HG02852 (cell line): ENCODE measurements around the gene DAP.

ENCODE experiments used
- ATAC-seq: cut with Tn5 transposase; IDR thresholded peaks from one replicate; pipeline ENCODE4 v1.9.1; 2021; ENCODE audit warnings: mild to moderate bottlenecking, moderate library complexity; ENCODE audit not compliant: unreplicated experiment

DAP gene

DNA sequence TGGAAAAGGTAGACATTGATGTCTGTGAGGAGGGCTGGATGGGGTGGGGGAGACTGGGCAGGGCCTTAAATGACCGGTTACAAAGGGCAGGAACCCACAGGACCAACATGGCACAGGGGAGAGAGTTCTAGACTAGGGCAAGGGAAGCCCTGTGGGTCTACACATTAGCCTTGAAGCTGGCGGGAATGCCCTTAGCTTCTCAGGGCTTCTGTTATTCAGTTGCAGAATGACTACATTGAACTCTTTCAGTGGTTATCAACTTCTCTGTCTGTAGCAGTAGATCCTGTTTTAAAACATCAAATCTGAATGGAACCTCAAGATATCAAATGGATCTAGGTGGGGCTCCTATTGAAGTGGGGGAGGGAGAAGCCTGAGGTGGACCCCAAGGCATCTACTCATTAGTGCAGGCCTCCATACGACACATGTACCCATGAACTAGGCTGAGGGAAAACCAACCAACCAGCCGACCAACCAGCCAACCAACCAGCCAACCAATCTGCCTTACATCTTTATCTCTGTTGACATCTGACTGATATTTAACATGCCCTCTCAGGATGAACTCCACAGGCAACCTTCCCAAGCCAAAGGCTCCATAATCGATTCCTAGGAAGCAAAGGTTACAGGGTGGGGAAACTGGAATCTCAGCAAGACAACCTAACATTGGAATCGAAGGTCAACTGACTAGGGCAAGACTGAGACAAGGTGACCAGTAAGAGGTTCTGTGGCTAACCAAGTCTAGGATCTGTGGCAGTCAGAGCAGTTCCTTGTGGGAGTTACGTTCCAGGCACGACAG is 48.3 kb downstream of the DAP start:
- peak; percentile 91 for ATAC-seq

DNA sequence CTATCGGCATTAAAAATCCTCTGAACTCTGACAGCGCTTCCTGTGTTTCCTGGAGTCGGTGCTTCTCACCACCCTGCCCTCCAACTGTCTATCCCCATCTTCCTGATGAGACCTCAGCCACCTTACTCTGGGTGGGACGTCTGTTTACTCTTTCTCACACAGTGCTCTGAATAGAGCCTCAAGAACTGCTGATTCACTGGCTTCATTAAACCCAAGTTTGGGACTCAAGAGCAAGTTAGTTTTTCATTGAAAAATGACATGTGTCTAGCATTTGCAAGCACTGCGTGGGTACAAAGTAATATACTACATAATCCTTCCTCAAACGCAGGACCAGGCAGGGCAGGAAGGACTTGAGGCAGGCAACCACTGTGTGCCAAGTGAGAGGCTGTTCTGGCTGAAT is 49.5 kb downstream of the DAP start:
- no peak for ATAC-seq

DNA sequence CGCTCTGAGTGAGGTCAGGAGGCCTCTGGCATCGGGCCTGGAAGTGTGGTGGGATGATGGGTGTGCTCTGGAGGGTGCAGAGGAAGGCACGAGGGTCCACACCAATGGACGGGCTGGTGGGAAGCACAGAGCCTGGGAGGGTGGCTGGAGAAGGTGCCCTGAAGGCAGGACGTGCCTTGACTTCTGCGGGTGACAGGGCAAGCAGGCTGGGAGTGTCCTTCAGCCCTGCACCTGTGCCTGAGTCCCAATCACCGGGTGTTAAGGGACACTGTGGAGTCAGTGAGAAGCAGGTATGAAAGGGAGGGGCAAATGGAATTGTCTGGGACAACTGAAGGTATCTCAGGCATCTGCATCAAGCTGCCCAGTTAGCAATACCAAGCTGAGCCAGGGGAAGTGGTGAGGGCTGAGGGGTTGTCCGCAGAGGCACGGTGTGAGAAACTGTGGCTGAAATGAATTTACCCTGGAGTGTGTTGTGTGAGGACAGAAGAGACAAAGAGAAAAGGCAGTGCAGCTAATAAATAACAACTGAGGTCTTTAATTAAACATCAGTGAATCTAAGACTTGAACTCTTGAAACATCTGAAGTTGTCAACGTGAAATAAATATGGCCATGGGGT is 50.4 kb downstream of the DAP start:
- no peak for ATAC-seq

DNA sequence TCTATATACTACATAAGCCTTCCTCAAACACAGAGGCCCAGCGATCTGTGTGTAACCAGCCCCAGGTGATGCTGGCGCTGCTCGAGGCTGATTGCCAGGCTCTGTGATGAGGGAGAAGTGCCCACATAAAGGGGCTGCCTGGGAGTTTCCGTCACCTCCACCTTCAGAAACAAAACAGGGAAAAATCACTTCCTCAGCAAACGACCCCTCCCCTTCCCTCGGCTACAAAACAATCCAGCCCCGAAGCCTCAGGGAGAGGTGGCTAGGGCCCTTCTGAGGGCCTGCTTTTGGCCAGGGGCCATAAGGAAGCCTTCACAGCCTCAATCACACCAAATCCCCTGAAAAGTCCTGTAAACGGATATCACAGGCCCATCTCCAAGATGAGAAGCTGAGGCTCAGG is 51.1 kb downstream of the DAP start:
- no peak for ATAC-seq

DNA sequence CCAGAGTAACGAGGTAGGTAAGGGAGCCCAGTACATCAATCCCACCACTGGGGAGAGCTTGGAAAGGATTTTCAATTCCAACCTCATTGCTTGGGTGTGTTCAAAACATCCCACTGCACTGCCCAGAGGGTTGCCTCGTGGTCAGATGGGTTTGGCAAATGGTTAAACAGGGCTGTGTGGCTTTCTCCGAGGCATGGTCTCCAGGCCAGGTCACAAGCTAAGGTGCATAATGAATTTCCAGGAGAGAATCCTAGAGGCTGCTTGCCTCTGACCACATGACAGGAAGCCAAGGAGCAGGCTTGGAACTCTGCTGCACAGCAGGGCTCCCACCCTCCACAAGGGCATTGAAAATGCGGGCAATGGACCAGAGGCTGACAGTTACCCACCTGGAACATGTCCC is 51.6 kb downstream of the DAP start:
- no peak for ATAC-seq

DNA sequence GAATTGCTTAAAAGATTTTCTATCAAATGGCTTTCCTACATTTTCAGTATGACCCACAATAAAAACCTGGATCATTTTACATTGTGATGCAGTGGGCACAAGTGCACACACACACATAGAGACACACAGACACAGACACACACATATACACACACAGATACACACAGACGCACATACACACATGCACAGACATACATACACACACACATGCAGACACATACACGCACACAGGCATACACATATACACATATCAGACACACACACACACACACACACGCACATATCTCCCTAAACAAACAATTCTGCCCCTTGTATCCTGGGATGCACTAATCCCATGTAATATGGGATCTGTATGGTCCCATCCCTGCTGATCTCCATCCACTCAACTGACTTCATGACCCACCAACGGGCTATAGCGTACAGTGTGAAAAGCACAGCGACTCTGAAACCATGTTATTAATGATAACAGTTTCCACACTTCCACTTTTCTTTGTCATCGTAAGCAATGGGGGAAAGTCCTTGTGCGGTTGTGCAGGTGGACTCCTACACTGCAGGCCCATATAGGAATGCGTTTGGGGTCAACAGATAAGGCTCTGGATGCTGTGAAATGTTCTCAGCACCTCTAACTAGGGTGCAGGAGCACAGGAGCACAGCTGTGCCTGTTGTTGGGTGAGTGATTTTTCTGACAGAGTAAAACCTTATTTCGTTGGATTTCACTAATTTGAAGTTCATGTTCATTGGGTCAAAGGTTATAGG is 52.7 kb downstream of the DAP start:
- ATAC-seq, result no peak

DNA sequence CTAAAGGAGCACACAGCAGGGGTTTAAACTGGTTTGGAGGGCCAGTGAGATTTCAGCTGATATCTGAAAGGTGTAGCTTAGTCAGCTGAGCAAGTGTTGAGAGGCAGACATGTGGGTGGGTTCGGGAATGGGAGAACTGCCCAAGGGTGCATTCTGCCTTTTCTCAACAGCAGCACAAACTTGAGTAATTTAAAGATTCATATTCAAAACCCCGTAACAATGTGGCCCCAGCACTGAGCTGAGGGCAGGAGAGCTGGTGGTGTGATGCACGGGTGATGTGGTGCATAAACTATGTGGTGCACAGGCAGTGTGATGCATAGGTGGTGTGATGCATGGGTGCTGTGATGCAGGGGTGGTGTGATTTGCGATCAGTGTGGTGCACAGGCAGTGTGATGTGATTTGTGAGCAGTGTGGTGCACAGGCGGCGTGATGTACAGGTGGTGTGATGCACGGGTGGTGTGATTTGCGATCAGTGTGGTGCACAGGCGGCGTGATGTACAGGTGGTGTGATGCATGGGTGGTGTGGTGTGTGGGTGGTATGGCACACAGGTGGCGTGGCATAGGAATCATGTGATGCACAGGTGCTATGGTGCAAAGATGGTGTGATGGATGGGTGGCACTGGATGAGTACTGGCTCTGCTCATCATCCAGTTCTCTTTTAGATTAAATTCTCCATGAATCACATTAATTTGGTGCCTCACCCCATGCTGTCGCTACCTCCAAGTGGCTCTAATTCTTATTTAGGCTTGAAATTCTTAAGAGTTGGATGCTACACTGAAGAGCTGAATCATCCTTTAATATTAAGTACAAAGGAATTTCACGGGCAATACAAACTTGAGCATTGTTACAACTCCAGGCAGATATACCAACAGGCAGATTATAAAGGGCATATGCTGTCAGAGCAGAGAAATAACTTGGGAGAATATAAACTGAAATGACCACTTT is 53.6 kb downstream of the DAP start:
- ATAC-seq, result no peak

DNA sequence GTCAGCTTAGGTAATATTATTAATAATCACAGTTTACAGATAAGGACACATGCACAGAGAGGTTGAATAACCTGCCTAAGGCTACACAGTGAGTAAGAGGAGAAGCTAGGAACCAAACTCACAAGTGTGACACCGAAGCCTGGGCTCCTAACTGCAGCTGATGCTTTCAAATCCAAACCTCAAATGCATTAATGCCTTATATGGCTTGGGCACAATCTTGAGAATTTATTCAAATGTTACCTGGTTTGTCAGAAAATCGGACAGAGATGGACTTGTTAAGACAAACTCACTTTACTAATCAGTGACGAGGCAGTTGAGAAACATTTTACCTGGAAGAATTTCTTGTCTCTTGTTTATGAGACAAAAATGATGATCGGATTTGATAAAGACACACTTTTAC is 54.7 kb downstream of the DAP start:
- no peak for ATAC-seq

DNA sequence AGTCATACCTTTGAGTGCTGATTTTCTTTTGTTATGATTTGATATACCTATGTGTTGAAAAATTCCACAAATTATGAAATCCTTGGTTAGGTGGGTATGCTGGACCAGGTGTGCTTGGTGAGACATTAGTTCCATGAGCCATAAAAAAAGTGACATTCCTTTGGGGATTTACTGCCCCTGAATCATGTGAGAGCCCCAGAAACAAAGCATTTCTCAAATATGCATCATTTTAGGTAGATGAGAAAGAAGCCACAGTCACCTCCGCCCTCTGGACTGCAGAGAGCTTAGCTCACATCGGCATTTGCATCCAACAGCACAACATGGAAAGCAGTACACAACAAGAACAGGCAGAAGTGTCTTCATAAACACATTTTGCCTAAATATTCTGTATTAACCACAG is 55.3 kb downstream of the DAP start:
- ATAC-seq, result no peak

DNA sequence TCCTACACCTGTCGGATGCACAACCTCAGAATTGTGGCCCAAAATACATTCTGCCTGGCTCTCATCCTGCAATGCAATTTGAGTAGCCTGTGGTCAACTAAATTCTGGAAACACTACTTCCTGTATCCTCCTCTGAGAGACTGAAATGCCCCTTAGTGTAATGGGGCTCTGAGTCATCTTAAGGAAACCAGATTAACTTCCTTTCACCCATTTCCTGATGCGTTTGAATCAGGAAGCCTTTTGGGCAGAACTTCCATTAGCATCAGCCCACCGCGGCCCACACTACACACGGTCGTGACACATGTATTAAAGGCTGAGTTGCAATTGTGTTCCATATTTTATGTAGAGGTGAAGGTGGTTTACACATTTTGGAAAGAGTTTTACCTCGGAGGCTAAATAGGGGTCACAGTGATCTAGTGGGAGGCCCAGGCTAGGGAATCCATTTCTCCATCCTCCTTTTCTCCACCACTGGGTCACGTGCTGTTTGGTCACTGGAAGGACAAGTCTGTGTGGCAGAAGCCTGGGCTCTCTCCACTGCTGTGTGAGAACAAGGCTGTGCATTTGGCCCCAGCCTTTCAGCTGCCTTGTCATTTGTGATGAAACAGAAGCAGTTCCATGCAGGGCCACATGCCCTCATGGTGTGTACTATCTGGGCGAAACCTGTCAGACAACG is 55.9 kb downstream of the DAP start:
- ATAC-seq, result no peak

DNA sequence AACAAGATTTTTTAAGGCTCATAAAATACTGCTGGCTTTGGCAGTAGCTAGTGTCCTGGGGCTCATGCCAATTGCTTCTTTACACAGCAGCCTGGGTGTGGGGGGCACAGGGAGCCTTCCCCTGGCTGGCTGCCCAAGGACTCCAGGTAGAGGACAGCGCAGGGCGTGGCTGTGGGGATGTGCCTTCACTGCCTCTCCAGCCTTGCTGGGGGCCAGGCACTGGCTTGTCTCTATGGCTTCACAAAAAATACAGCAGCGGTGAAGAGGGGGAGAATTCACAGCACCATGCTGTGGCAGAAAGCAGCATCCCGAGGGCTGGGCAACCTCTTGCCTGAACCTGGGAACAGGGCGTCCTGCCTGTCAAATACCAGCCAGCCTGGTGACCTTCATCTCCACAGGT is 57.4 kb downstream of the DAP start:
- no peak for ATAC-seq

DNA sequence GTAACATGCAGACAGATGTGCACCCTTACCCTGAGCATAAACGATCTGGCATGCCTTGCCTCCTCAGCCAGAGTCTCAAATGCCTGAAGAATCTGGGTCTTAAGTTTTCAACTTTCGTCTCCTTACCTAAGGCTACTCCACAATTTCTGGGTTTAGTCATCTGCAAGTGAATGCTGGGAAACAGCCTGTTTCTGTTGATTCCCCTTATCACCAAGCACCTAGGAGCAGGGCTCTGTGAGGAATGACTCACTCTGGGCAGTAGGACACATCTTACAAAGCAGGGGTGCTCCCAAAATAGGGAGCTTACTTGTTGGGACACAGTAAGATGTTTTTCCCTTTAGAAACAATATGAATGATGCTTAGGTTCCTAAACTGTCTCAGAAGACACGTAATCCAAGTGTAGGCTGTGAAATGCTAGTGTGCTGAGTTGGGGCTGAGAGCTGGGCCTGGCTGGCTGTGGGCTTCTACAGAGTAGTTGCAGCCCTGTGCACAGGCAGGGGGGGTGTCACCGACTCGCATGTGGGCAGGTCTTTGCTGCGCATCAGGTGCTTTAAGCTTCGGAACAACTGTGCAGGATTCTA is 58.0 kb downstream of the DAP start:
- no peak for ATAC-seq

DNA sequence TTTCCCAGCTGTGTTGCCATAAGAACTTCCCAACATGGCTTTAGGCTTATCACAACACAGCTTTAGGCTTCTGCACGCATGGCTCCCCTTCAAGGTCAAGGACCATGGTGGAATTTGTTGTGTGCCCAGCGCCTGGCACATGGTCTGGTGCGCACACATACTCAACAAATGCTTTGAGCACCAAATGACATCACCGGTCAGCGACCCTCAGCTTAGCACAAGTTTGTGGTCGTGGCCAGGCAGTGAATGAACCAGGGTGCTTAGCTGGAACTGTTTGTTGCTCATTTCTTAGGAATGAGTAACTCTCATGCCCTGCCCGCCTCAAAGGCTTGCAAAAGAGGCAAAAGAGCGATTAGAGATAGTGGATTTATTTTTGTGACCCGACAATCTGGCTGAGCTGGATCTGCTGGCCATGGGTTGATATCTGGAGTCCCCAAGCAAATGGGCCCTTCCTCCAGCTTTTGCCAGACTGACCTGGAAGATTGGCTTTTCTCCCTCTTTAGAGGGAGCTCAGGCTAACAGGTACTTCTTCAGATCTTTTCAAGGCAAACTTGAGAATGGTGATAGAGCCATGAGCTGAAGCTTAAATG is 58.9 kb downstream of the DAP start:
- no peak for ATAC-seq

DNA sequence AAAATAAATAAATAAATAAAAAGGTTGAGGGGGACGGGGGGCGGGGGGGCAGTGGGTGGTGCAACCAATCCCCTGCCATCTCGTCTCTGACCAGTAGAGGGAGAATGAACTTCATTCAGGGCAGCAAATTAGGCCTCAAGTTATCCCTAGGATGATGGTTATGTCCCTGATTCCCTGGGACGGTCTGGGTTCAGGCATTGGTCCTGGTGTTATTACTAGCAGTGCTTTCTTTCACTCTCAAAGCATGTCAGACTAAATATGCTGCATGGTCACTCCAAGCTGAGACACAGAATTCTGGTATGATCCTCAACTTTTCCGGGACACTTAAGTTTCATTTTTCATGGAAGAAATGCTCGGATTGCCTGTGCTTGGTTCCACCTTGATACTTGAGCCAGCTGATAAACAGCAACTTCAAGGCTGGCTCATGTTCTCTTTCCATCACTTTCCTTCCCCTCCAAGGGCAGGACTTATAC is 59.4 kb downstream of the DAP start:
- no peak for ATAC-seq

DNA sequence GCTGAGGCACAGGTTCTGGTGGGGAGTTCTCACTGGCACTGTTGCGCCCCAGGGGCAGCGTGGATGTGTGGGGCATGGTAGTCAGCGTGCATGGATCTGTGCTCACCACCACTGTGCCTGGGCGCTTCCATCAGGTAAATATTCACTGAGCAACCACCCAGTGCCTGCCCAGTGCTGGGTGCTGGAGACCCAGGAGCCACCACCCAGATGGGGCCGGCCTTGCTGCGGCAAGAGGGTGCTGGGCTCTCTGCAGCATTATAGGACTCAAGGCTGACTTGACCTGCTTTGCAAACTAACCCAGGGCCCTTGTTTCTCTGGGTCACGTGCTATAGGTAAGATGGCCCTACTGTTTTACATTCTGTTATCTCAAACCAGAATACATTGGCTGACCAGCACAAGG is 60.5 kb downstream of the DAP start:
- no peak for ATAC-seq

DNA sequence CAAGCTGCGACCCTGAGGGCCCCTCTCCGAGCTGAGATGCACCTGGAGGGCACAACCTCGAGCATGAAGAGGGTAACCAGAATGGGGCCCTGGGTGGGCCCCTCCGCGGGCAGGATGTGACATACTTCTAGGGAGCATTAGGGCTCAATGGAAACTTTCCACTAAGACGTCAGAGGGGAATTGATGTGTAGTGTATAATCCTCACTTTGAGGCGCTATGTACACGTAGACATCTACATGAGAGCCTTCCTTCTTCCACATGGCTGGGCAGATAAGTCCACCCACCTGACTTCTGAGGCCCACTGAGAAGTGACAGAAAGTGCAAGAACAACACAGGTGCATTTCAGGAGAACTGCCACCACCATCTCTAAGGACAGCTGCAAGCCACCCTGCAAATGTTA is 61.0 kb downstream of the DAP start:
- ATAC-seq, result peak; percentile 65

DNA sequence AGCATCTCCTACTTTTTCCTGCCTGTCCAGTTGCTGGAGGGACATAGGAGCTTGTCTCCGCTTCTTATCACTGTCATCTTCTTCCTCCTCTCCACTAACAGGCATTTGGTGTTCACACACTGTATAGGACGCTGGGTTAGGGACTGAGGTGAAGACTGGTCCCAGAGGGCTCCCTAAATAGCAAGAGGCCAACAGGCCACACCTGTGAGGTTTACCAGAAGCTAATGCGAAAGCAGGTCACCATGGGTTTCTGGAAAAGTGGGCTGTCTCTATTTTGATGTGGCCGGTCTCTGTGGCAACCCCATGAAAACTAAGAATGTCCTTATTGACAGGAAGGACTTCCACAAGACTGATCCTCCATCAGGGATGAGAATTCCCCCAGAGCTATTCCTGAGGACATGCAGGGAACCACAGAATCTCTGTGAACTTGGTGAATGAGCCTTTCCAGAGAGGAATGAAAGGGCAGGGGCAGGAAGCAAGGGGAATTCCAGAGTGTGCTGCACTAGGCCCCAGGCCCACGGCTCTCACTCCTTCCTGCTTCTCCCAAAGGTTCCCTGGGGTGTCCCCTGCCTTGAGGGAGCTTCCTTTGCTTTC is 61.7 kb downstream of the DAP start:
- peak; percentile 59 for ATAC-seq

DNA sequence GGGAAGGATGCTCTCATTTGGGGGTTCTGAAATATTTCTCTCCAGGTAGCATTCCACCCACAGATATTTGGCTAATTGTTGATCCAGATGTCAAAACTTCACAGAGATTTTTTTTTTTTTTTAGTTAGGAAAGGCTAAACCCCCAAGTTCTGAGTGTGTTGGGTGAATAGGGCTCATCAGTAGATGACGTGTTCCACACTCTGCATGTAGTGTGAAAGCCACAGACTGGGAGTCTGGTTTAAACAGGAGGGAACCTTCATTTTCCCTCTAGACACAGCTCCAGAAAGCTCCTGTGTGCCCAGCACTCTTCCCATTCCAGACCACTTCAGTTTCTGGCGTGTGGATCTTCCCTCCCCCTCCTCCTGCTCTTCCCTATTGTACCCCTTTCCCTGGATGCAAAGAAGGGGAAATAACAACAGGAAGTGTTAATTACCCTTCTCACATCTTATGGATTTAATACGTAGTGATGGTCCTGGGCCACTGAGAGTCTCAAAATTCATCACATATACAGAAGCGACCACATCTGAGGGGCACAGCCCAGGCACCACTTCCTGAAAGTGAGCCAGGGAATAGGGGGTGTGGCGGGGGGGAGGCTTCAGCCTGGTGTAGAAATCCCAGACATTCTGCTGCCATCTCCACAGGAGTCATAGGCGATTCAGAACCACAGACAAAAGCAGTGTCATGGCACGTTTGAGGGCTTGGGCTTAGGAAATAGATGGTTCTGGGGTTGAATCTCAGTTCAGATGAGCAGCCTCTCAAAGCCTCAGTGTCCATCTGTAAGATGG is 65.1 kb downstream of the DAP start:
- ATAC-seq, result no peak
